ENCODE measurements around the gene LAIR1.
"Not testable (repeated sequence)": the region's sequence is repeated elsewhere in the genome, so short reads cannot be mapped to it uniquely, and the experiment has no call there.

Gene LAIR1, protein sequence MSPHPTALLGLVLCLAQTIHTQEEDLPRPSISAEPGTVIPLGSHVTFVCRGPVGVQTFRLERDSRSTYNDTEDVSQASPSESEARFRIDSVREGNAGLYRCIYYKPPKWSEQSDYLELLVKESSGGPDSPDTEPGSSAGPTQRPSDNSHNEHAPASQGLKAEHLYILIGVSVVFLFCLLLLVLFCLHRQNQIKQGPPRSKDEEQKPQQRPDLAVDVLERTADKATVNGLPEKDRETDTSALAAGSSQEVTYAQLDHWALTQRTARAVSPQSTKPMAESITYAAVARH

DNA sequence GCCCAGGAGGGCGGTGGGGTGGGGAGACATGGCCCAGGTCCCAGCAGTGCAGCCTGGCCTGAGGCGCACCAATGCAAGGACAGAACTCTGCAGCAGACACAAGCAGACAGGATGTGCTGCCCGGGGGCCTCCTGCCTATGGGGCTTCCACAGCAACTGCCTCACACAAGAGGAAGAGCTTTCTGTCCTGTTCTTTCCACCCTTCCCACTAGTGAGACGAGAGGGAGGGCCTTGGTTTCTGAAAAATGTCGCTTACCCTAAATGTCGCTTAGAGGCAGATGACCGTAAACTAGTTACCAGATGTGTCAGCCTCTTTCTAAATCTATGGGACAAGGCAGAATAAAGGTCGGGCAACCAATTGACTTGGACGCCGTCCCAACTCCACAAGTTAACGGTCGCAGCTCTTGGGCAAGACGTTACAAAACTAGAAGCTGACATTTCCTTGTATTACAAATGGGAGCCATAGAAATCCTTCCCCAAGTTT is at the start of gene LAIR1:
Gene LAIR1, minus strand, starts transcription at position 157 of the 483 bp plus-strand sequence. Its CDS starts 127 bp downstream, at position 30.
- DNase-seq (ENCODE audit: low read depth in 2 of 2): peak in 1 of 2 donors; percentile 30

DNA sequence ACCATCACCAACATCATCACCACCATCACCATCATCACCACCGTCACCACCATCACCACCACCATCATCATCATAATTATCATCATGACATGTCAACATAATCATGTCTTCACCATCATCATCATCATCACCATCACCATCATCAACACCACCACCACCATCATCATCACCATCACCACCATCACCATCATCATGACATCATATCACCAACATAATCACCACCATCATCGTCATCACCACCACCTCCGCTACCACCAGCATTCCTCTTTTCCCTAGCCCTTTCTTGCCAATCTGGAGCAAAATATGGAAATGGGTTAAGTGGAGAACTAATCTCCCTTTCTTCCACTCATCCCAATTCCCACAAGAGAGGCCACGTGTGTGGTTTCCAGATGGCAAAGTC is 49.4 kb upstream of the LAIR1 start:
- no peak for DNase-seq (ENCODE audit: low read depth in 2 of 2)

DNA sequence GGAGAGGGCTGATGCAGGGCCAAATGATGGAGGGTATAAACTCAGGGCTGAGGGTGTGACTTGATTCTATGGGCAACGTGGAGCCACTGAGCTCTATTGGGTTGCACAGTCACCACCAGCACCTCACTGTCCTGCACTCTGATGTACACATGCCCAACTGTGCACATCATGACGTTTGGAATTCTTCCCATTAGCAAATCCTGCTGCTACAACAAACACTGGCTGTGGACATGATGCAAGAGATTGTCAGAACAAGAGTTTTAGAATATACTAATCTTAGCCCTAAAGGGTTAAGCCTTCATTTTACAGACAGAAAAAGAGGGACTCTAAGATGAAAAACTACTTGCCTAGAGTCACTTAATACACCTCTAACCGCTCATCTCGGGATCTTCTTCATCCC is 48.1 kb upstream of the LAIR1 start:
- DNase-seq (ENCODE audit: low read depth in 2 of 2): no peak

DNA sequence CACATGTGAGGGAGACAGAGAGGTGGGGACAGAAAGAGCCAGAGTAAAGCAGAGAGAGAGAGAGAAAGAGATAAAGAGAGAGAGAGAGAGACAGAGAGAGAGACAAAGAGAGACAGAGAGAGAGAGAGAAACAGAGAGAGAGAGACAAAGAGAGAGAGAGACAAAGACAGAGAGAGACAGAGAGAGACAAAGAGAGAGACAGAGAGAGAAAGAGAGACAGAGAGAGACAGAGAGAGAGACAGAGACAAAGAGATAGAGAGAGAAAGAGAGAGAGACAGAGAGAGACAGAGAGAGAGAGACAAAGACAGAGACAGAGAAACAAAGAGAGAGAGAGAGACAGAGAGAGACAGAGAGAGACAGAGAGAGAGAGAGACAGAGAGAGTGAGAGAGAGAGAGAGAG is 46.3 kb upstream of the LAIR1 start:
- DNase-seq (ENCODE audit: low read depth in 2 of 2): no peak

DNA sequence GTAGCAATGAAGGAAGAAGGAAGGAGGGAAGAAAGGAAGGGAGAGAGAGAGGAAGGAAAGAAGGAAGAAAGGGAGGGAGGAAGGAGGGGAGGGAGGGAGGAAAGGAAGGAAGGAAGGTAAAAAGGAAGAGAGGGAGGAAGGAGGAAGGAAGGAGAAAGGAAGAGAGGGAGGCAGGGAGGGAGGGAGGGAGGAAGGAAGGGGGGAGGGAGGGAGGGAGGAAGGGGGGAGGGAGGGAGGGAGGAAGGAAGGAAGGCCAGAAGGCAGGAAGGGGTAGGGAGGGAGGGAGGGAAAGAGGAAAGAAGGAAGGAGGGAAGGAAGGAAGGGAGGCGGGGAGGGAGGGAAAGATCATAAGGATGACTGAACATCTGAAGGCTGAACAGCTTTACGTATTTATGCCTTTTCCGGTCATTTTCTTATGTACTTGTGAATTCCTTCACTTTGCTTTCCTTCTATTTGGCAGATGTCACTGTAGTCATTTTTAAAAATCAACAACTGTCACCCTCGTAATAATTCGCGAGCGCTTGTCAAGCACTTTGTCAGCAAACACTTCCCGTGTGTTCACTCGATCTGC is 43.8 kb upstream of the LAIR1 start:
- no peak for DNase-seq (ENCODE audit: low read depth in 2 of 2)

DNA sequence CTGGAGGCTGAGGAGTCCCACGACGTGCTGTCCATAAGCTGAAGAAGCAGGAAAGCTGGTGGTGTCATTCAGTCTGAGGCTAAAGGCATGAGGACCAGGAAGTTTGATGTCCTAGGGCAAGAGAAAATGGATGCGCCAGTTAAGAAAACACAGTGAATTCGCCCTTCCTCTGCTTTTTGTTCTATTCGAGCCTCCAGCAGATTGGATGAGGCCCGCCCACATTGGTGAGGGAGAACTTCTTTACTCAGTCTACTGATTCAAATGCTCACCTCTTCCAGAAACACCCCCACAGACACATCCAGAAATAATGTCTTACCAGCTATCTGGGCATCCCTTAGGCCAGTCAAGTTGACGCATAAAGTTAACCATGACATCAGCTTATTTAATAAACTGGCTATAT is 43.0 kb upstream of the LAIR1 start:
- DNase-seq (ENCODE audit: low read depth in 2 of 2): no peak

DNA sequence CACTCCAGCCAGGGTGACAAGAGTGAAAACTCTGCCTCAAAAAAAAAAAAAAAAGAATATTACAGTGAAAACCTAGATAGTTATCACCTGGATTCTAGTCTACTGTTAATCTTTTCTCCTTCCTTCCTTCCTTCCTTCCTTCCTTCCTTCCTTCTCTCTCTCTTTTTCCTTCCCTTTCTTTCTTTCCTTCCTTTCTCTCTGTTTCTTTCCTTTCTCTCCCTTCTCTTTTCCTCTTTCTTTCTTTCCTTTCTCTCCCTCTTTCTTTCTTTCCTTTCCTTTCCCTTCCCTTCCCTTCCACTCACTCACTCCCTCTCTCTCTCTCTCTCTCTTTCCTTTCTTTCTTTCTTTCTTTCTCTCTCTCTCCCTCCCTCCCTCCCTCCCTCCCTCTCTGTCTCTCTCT is 40.9 kb upstream of the LAIR1 start:
- no peak for DNase-seq (ENCODE audit: low read depth in 2 of 2)

DNA sequence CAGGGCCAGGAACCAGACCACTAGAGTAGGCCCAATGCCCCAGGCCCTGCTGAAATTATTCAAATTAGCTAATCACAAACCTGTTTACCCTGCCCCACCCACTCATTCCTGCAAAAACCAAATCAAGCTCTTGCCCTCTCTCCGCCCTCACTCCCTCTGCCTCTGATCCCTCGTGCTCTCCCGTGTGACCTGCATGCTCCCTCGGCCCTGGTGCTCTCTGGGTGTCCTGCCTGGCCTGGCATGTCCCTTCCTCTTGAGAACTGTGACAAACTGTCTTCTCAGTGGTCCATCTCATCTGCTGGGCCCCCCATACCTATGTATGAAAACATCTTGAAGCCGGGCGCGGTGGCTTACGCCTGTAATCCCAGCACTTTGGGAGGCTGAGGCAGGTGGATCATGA is 38.3 kb upstream of the LAIR1 start:
- no peak for DNase-seq (ENCODE audit: low read depth in 2 of 2)

DNA sequence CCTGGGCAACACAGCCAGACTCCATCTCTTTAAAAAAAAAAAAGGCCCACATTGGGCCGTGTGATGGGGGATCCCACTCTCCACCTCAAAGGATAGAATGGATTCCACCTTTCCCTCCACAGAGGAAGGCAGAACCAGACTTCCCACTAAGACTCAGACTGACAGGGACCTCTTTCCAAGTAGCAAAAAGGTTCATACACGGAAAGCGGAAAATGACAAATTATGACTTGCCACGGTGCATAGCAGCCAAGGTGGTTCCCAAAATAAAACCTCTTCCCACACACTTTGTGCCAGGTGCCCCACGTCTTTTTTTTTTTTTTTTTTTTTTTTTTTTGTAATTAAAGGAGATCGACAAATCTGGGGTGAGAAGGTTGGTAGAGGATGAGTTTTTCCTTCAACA is 36.2 kb upstream of the LAIR1 start:
- DNase-seq (ENCODE audit: low read depth in 2 of 2): no peak

DNA sequence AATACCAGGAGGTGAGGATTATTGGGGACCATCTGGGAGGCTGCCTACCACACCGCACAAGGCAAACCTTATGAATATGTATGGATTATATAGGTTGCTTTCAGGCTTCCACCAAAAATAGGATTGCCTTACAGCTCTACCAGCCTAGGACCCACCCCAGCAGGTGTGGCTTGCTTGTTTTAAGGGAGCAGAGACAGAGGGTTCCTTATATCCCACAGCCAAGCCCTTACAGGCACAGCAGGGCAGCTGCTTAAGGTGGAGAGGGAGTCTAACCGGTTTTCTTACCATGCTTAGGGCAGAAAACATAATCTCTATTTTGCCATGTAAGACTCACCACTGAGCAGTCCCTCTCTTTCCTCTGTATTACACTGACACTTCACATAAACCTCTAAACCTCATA is 34.5 kb upstream of the LAIR1 start:
- DNase-seq (ENCODE audit: low read depth in 2 of 2): no peak

DNA sequence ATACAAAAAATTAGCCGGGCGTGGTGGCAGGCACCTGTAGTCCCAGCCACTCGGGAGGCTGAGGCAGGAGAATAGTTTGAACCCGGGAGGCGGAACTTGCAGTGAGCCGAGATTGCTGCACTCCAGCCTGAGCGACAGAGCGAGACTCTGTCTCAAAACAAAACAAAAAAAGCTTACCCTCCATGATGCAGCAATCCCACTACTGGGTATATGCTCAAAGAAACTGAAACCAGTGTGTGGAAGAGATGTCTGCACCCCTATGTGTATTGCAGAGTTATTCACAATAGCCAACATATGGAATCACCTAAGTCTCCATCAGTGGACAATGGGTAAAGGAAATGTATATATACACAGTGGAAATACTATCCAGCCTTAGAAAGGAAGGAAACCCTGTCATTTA is 31.0 kb upstream of the LAIR1 start:
- no peak for DNase-seq (ENCODE audit: low read depth in 2 of 2)

DNA sequence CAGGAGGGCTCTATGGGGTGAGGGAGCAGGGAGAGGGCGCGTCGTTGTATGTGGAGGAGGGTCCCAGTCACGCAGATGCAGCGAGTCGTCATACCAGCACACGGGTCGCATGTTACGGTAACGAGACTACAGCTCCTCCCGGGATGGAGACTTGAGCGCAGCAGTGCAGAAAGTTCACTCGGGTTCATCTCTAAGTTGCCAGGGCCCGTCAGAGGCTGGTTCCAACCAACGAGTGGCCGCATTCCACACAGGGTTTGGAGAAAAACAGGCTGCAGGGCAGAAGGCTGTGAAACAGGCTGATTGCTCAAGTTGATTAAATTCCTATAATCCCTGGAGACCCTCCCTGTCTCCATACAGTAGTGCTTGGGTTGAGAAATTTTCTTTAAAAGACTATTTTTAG is 28.6 kb upstream of the LAIR1 start:
- DNase-seq (ENCODE audit: low read depth in 2 of 2): no peak

DNA sequence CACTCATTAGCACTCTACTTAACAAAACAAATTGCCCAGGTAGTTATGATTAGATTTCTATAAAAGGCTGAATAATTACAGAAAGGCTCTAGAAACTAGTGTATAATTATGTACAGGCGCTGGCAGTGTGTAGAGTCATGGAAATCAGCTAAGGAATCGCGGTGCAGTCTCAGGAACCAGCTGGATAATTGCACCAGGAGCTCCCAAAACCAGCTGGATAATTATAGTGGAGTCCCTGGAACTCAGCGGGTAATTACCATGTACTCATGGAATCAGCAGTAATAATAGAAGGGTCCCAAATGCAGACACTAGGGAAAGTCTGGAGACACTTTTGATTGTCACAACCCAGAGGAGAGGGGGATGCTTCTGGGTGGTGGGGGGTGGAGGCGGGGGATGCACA is 27.4 kb upstream of the LAIR1 start:
- no peak for DNase-seq (ENCODE audit: low read depth in 2 of 2)

DNA sequence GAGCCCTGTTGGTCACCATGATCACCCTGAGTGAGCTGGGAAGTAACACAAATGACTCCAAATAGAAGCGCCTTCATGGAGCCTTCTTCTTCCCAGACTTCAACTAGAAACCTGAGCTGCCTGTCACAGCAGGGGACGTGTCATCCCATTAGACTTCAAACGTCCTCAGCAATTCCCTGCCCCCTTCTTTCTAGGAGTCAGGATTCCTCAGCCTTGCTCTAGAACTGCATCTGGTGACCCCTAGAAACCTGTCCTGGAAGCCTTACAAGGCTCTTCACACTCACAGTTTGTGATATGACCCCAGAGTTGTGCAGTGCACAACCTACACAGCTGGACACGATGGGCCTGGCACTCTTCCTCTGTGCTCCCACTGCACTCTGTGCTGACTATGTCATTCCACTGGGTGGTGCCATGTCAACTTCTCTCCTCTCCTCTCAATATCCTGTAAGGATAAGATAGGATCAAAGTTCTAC is 26.9 kb upstream of the LAIR1 start:
- no peak for DNase-seq (ENCODE audit: low read depth in 2 of 2)

DNA sequence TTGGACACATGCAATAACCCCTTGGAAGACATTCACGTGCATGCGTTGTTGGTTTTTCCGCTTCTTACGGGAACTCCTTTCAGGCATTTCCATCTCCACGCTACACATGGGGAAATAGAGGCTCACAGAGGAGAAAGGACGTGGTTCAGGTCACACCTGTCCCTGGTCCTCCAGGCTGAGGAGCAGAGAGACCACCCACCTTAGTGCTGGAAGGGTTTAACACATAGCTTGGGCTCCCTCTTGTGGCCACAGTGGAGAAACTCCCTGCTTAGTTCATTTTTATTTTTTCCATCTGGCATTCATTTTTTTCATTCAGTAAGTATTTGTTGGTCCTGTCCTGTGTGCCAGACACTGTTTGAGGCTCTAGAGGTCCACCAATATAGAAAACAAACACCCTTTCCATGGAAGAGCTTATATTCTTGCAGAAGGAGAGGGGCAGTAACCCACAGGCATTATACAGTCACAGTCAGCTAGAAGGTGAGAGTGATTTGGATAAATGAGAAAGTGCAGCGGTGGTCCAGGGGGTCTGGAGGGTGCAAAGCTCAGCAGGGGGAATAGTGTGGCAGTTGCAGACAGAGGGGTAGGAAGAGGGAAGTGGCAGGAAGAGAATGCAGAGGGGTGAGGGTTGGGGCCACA is 26.3 kb upstream of the LAIR1 start:
- peak; percentile 46 to 47 for DNase-seq (ENCODE audit: low read depth in 2 of 2)

DNA sequence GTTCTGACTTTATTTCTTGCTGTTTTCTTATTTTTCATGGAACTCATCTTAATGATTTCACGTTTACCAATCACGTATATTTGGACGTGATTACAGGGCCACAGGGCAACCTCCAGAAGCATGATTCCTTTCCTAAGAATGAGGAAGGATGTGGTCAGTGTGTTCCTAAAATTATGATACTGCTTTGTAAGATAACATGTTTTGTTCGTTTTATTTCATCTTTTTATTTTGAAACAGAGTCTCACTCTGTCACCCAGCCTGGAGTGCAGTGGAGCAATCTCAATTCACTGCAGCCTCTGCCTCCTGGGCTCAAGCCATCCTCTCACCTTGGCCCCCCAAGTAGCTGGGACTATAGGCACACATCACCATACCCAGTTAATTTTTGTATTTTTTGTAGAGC is 24.8 kb upstream of the LAIR1 start:
- no peak for DNase-seq (ENCODE audit: low read depth in 2 of 2)

DNA sequence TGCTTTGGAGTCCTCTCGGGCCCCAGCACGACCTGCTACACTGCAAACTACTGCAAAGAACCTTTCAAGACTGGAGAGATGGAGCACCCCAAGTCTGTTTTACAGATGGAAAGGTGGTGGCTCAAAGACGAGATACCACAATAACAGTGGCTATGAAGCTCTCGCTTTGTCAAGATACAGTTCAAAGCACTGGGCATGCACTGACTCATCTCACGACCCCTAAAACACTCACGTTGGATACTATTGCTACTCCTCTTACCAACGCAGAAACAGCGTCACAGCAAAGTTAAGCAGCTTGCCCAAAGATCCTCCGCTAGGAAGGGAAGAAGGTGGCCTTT is 24.0 kb upstream of the LAIR1 start:
- DNase-seq (ENCODE audit: low read depth in 2 of 2): no peak

DNA sequence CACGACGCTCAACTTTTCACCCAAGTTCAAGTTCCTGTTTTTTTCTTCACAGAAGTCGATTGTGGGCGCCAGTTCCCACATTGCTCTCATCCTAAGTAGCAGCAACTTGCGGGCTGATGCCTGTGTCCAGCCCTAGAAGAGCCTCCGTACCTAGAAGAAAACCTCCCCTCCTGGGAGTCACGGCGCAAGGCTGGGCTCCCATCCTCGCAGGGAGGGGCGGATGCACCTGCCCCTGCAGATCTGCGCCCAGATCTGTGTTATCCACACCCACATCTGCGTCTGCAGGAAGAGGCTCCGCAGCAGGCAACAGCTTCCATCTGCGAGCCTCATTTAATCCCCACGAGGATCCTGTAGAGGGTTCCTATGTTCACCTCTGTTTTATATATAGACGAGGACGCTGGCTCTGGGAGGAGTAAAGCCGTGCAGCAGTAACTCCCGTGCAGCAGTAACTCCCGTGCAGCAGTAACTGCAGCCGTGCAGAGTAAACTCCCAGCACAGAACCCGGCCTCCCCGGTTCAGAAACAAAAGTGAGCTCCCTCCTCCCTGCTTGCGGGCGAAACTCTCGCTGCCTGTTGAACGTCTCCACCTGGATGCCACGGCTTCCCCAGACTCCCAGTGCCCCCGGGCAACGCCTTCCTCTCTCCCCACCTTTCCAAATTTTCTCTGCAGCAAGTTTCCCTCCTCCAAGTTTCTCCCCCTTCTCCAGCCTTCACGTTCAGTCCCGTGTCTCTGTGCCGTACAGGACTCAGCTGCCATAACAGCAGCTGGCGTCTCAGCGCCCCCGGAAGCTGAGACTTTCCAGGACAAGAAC is 23.5 kb upstream of the LAIR1 start:
- DNase-seq (ENCODE audit: low read depth in 2 of 2): no peak

DNA sequence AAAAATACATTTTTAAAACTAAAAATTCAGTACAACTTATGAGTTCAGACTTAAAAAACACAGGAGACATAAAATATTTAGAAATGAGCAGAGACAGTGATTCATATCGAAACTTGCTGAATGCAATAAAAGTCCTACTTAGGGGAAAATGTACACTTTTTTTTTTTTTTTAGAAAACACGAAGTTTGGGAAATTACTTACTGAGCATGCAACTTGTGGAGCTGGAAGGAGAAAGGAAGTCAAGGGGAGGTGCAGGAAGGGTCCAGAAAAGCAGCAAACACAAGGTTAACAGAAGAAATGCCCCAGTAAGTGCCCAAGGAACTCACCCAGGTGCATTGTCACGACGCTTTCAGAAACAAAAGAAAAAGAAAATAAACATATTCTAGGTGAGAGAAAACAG is 18.6 kb upstream of the LAIR1 start:
- no peak for DNase-seq (ENCODE audit: low read depth in 2 of 2)

DNA sequence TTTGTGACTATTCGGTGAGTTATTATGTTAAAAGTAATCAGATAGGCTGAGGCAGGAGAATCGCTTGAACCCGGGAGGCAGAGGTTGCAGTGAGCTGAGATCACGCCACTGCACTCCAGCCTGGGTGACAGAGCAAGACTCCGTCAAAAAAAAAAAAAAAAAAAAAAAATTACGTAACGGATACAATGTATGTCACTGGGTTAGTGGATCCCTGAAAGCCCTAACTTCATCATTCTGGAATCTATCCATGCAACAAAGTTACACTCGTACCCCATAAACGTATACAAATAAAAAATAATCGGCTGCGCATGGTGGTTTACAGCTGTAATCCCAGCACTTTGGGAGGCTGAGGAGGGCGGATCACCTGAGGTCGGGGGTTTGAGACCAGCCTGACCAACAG is 17.3 kb upstream of the LAIR1 start:
- not testable (repeated sequence) for DNase-seq (ENCODE audit: low read depth in 2 of 2)

DNA sequence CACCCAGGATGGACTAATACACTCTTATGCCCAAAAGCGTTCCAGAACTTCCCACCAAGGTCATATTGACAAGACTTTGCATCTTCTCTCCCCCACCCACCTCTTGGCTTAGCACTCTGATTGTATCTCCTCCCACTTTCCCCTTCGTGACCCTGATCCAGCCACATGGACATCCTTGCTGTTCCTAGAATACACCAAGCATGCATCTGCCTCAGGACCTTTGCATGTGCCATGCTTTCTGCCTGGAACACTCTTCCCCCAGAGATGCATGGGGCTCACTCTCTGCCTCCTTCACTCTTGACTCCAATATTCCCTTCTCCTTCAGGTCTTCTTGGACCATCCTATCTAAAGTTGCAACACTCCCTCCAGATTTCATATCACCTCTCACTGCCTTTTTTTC is 16.2 kb upstream of the LAIR1 start:
- no peak for DNase-seq (ENCODE audit: low read depth in 2 of 2)

DNA sequence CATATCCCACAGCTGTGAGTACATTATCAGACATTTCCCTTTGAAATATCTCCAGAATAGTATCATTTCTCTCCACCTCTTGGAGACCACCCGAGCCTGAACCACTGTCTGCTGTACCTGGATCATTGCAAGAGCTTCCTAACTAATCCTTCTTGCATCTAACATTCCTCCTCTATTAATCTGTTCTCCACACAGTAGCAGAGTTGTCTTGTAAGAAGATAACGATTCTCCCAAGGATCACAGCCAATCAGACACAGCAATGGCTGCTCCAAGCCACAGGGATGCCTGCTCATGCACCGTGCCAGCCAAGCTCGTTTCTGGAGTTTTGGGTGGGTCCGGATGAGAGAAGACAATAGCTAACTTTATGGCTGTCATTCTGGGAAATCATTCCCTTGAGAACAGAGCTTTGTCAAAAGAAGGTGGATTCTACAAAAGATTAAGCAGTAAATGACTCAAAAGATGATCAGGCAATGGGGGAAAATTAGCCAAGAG is 14.5 kb upstream of the LAIR1 start:
- no peak for DNase-seq (ENCODE audit: low read depth in 2 of 2)
